Immature natural killer cell (primary cell): Measurements from ENCODE around the gene FBLN1. TPM values are rescaled to one million over a fixed set of nuclear protein-coding genes. Genes with fewer than 3 reads are reported as not detected.
"Not testable (repeated sequence)": the region's sequence is repeated elsewhere in the genome, so short reads cannot be mapped to it uniquely, and the experiment has no call there.

ENCODE experiments used
- DNase-seq, 3 donors: peaks; one replicate each; pipeline ENCODE4 v3.0.0; 2022; ENCODE audit warnings: mixed read lengths in 1 of 3
- H3K27ac Mint-ChIP-seq, 6 donors: one replicate each; pipeline ENCODE4 v1.8.0; 2020; ENCODE audit warnings: mixed read lengths in 6 of 6, mild to moderate bottlenecking in 5 of 6, inconsistent platforms in 4 of 6, moderate library complexity in 3 of 6
- H3K27me3 Mint-ChIP-seq, 3 donors: one replicate each; pipeline ENCODE4 v1.8.0; 2020 to 2021; ENCODE audit warnings: low read depth in 3 of 3, mild to moderate bottlenecking in 3 of 3, mixed read lengths in 3 of 3, moderate library complexity in 3 of 3, inconsistent platforms in 1 of 3
- H3K36me3 Mint-ChIP-seq, 3 donors: one replicate each; pipeline ENCODE4 v1.8.0; 2020; ENCODE audit warnings: mixed read lengths in 3 of 3, inconsistent platforms in 2 of 3, mild to moderate bottlenecking in 2 of 3
- H3K4me1 Mint-ChIP-seq, 2 donors: one replicate each; pipeline ENCODE4 v1.8.0; 2020; ENCODE audit warnings: inconsistent platforms in 2 of 2, mild to moderate bottlenecking in 2 of 2, mixed read lengths in 2 of 2, moderate library complexity in 1 of 2
- H3K4me3 Mint-ChIP-seq, 5 donors: one replicate each; pipeline ENCODE4 v1.8.0; 2020; ENCODE audit warnings: mild to moderate bottlenecking in 5 of 5, mixed read lengths in 5 of 5, inconsistent platforms in 3 of 5, moderate library complexity in 3 of 5
- H3K9me3 Mint-ChIP-seq, 6 donors: one replicate each; pipeline ENCODE4 v1.8.0; 2020; ENCODE audit warnings: mild to moderate bottlenecking in 6 of 6, mixed read lengths in 6 of 6, inconsistent platforms in 4 of 6, moderate library complexity in 3 of 6
- polyA plus RNA-seq, 3 donors: library from polyadenylated mRNA; unstranded; fragments of 300-500 nt; fragmentation: Illumina TruSeq; gene quantifications; one replicate each; pipeline ENCODE4 v1.2.3, GENCODE V29; 2021

The FBLN1 gene
- polyA plus RNA-seq, 3 donors from 2014 or later, result not detected

DNA sequence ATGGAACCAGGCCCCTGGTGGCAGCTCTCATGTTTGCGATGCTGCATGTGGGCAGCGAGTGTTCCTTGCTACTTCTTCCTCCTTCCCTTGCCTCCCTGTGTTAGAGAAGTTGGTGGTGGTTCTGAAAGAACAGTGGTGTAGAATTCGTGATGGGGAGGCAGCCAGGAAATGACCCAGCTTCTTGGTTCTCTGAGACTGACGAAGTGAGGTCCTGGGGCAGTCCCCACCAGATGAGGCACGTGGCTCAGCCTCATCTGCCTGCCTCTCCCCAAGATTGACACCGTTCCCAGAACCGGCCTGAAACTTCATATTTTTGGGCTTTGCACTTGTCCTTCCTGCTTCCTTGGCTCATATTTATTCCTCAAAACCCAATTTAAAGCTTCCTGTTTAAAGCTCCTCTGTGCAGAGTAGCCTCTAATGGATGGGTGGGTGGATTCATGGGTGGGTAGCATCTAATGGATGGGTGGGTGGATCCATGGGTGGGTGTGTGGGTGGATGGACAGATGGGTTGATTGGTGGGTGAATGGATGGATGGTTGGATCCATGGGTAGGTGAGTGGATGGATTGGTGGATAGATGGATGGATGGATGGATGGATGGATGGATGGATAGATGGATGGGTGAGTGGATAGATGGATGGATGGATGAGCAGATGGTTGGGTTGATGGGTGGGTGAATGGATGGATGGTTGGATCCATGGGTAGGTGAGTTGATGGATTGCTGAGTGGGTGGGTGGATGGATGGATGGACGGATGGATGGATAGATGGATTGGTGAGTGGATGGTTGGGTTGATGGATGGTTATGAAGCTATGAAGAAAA, 91.6 kb downstream of the FBLN1 start:
- H3K27ac Mint-ChIP-seq, result no peak overlapping the region
- peaks cover 0 to 2% (median 0%) of the 10 kb centered on the region in 6 donors for H3K9me3 Mint-ChIP-seq
- peaks cover 0 to 4% (median 0%) of the 10 kb centered on the region in 3 donors for H3K27me3 Mint-ChIP-seq
- DNase-seq, result no peak
- H3K36me3 Mint-ChIP-seq, result no peaks in the 10 kb centered on the region
- no peaks in the 10 kb centered on the region for H3K4me1 Mint-ChIP-seq
- no peak overlapping the region for H3K4me3 Mint-ChIP-seq

GRCh38 chr22:45597460-45598192, 94.9 kb downstream of the FBLN1 start:
- no peaks in the 10 kb centered on the region for H3K36me3 Mint-ChIP-seq
- no peaks in the 10 kb centered on the region for H3K4me1 Mint-ChIP-seq
- no peak overlapping the region for H3K4me3 Mint-ChIP-seq
- no peak overlapping the region for H3K27ac Mint-ChIP-seq
- no peak for DNase-seq
- peaks cover 2 to 4% (median 3%) of the 10 kb centered on the region in 3 donors for H3K27me3 Mint-ChIP-seq
- peaks cover 0 to 2% (median 0%) of the 10 kb centered on the region in 6 donors for H3K9me3 Mint-ChIP-seq

GRCh38 chr22:45598596-45599217, 96.0 kb downstream of the FBLN1 start:
- Mint-ChIP-seq H3K27me3 (peaks cover 2 to 4% (median 3%) of the 10 kb centered on the region in 3 donors), H3K27ac (no peak overlapping the region), H3K4me3 (no peak overlapping the region), H3K4me1 (no peaks in the 10 kb centered on the region), H3K36me3 (no peaks in the 10 kb centered on the region), H3K9me3 (peaks cover 0 to 2% (median 0%) of the 10 kb centered on the region in 6 donors)
- DNase-seq, result no peak

DNA sequence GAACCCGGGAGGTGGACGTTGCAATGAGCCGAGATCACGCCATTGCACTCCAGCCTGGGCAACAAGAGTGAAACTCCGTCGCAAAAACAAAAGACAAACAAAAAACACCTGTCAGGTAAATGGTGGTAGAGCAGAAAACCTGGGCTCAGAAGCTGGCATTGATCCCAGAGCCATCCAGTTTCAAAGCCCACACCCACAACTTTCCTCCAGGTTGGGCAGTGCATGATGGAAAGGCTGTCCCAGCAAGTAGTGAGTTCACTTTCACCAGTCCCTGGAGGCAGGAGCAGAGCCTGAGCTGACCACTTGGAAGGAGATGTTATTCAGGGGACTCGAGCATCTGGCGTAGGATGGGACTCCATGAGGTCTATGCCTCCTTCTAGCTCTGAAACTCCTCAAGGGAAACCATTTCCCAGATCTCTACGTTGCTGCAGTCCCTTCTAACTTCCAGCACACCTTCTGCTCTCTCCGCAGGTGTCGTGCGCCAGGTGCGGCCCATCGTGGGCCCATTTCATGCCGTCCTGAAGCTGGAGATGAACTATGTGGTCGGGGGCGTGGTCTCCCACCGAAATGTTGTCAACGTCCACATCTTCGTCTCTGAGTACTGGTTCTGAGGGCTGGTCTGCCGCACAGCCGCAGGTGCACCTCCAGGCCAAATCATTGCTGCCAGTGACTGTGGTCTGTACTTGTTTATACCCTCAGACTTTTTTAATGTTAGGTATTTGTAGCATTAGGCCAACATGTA, 97.3 kb downstream of the FBLN1 start:
- no peaks in the 10 kb centered on the region for H3K4me1 Mint-ChIP-seq
- no peak for DNase-seq
- H3K9me3 Mint-ChIP-seq, result peaks cover 0 to 2% (median 0%) of the 10 kb centered on the region in 6 donors
- H3K27ac Mint-ChIP-seq, result no peak overlapping the region
- no peak overlapping the region for H3K4me3 Mint-ChIP-seq
- H3K27me3 Mint-ChIP-seq, result peaks cover 4 to 5% (median 4%) of the 10 kb centered on the region in 3 donors
- H3K36me3 Mint-ChIP-seq, result no peaks in the 10 kb centered on the region

GRCh38 chr22:45600790-45601730, 98.4 kb downstream of the FBLN1 start:
- H3K36me3 Mint-ChIP-seq, result no peaks in the 10 kb centered on the region

DNA sequence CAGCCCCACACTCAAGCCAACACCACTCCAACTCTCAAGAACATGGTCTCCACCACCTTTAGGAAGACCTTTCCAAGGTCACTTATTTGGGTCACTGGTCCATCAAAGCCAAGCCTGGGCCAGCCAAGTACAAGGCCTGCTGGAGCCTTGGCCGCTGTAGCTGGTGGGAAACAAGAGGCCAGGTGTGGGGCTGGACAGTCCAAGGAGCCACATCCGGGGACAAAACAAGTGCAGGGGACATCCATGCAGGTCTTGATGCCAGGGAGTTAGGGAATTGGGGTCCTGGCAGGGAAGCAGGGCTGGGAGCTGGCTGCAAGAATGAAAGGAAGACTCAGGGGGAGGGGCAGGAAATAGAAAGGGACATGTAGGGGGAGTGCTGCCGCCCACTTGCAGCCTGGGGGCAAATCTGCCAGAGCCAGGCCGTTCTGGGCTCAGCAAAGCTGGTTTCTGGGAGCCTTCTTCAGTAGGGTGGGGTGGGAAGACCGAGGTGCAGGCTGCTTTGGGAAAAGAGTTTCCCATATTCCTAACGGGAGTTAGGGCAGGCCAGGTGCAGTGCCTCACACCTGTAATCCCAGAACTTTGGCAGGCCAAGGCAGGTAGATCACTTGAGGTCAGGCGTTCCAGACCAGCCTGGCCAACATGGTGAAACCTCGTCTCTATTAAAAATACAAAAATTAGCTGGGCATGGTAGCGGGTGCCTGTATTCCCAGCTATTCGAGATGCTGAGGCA, 99.5 kb downstream of the FBLN1 start:
- H3K4me3 Mint-ChIP-seq, result no peak overlapping the region
- H3K9me3 Mint-ChIP-seq, result no peaks in the 10 kb centered on the region
- H3K4me1 Mint-ChIP-seq, result no peaks in the 10 kb centered on the region
- H3K27me3 Mint-ChIP-seq, result peaks cover 3 to 6% (median 5%) of the 10 kb centered on the region in 3 donors
- no peak for DNase-seq
- no peaks in the 10 kb centered on the region for H3K36me3 Mint-ChIP-seq
- no peak overlapping the region for H3K27ac Mint-ChIP-seq

More at GRCh38 chr22:45600790-45601730, 98.4 kb downstream of the FBLN1 start:
- Mint-ChIP-seq H3K4me1 (no peaks in the 10 kb centered on the region), H3K27me3 (peaks cover 4 to 5% (median 4%) of the 10 kb centered on the region in 3 donors), H3K27ac (no peak overlapping the region), H3K9me3 (no peaks in the 10 kb centered on the region), H3K4me3 (no peak overlapping the region)
- DNase-seq, result no peak

- Mint-ChIP-seq H3K36me3 (no peaks in the 10 kb centered on the region), H3K4me3 (no peak overlapping the region), H3K9me3 (no peaks in the 10 kb centered on the region), H3K27me3 (peaks cover 0 to 6% (median 5%) of the 10 kb centered on the region in 3 donors), H3K4me1 (peaks cover 0 to under 1% of the 10 kb centered on the region in 2 donors), H3K27ac (no peak overlapping the region)
- DNase-seq, result no peak
These were observed 100.3 kb downstream of the FBLN1 start for GRCh38 chr22:45602824-45603595.

DNA sequence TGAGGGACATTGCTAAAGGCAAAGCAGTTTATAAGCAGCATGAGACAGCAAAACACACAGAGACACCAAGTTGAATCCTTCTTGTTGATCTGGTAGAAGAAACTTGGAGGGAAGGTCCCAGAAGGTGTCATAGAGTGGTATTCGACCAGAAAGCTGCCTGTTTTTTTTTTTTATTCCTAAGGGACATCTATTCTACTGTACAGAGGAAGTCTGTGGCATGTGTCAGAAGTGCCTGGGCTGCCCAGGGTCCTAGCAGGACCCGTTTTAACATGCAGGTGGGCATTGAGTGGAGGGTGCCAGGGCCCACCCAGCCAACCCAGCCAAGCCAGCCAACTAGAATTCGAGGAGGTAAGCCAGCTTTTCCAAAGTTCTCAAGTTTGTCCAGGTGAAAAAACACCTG, 100.9 kb downstream of the FBLN1 start:
- peaks cover 5 to 7% of the 10 kb centered on the region in 2 donors for H3K4me1 Mint-ChIP-seq
- H3K4me3 Mint-ChIP-seq, result no peak overlapping the region
- H3K27me3 Mint-ChIP-seq, result peaks cover 0 to 6% (median 5%) of the 10 kb centered on the region in 3 donors
- no peak for DNase-seq
- H3K36me3 Mint-ChIP-seq, result no peaks in the 10 kb centered on the region
- no peak overlapping the region for H3K27ac Mint-ChIP-seq
- H3K9me3 Mint-ChIP-seq, result no peaks in the 10 kb centered on the region

DNA sequence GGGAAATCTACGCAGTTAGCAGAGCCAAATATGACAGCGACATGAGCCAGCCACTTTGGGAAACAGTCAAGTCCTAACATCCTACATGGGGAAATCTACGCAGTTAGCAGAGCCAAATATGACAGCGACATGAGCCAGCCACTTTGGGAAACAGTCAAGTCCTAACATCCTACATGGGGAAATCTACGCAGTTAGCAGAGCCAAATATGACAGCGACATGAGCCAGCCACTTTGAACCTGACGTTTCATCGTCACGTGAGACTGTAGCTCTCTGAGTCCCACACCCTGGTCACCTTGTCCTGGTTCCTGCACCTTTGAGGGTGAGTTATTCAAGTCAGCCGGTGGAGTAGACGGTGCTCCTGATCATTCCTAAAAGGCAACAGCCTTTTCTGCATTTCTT, 105.4 kb downstream of the FBLN1 start:
- H3K27me3 Mint-ChIP-seq, H3K36me3 Mint-ChIP-seq, DNase-seq, H3K9me3 Mint-ChIP-seq: not testable (repeated sequence)
- H3K27ac Mint-ChIP-seq, result peak overlapping the region in 1 of 6 donors; percentile 96
- peak overlapping the region in 1 of 5 donors; percentile 18 for H3K4me3 Mint-ChIP-seq
- peaks cover 14 to 26% of the 10 kb centered on the region in 2 donors for H3K4me1 Mint-ChIP-seq

DNA sequence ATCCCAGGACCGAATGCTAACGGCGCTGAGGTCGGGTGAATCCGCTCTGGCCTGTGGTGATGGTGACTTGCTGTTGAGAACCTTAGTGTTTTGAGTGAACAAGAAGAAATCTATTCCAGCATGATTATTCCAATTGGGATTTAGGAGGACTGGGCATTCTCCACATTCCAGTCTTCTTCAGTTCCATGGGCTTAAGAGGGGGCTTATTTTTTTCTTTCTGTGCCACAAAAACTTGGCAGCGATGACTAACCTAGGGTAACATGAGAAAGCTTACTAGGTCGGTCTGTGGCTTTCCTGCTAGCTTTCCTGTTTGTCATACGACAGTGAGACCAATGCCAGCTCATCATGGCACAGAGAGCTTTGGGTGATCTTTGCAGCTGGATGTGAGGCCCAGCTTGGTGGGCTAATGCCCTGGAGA, 106.1 kb downstream of the FBLN1 start:
- peaks cover 1 to 9% (median 3%) of the 10 kb centered on the region in 3 donors for H3K27me3 Mint-ChIP-seq
- peak overlapping the region in 4 of 5 donors; percentile 67 to 85 (median 72) for H3K4me3 Mint-ChIP-seq
- no peaks in the 10 kb centered on the region for H3K36me3 Mint-ChIP-seq
- H3K4me1 Mint-ChIP-seq, result peaks cover 14 to 26% of the 10 kb centered on the region in 2 donors
- peak overlapping the region; percentile 59 to 96 (median 88) for H3K27ac Mint-ChIP-seq
- H3K9me3 Mint-ChIP-seq, result no peaks in the 10 kb centered on the region
- peak; percentile 32 to 40 (median 36) for DNase-seq

DNA sequence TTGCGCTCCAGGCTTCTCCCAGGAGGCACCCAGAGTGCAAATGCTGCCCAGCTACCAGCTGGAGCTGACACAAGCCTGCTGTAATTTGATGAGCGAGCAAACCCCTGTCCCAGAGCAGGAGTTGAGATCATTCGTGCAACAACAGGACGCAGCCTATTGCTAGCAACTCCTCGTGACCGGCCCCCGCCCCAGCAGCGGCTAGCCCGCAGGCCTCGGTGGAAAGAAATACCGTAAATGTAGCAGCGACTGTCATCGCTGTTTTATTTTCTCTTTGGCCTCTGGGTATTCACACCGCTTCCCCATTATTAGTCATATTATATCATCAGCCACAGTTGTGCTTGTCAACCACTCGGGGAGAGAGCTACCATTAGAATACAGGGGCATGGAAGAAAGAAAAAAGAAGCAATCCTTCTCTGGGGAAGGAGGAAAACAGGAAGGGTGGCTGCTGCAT, 109.8 kb downstream of the FBLN1 start:
- Mint-ChIP-seq H3K4me3 (peak overlapping the region; percentile 46 to 78 (median 71)), H3K27ac (peak overlapping the region; percentile 78 to 99 (median 90)), H3K27me3 (peaks cover 2 to 5% (median 3%) of the 10 kb centered on the region in 3 donors), H3K9me3 (no peaks in the 10 kb centered on the region), H3K36me3 (no peaks in the 10 kb centered on the region), H3K4me1 (peaks cover 14 to 26% of the 10 kb centered on the region in 2 donors)
- peak; percentile 58 to 60 (median 59) for DNase-seq
